OCI-LY3 (cell line): Measurements from ENCODE around the gene MR1.

Source experiments
- EZH2phosphoT487 ChIP-seq: fragments of 200-600 bp; shearing (Covaris generic); IDR thresholded peaks from 2 replicates; pipeline ENCODE4 v1.6.1; 2018; ENCODE audit warnings: antibody characterized with exemption, mixed run types, low read depth
- TF ChIP-seq, protein P1 (sequence below): fragments of 200-600, 300-600 bp; sonication (generic); IDR thresholded peaks from 2 replicates; pipeline ENCODE4 v1.5.1; 2014; ENCODE audit warnings: antibody characterized with exemption, low read length, low read depth

DNA sequence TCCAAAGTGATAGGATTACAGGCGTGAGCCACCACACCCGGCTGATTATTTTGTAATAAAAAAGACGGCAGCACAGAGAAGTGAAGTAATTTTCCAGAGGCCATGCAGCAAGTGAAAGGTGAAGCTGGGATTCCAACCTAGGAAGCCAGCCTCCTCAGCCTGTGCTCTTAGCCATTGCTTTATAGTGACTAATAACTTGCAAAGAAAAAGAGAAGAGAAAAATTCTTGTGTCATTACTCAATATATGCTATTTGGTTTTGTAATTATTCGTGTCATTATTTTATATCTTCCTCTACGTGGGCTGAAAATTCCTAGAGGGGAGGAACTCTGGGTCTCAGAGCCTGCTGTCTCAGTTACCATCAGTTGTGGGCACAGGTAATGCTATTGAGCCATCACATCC, 53.1 kb downstream of the MR1 start:
- TF ChIP-seq, protein P1, sequence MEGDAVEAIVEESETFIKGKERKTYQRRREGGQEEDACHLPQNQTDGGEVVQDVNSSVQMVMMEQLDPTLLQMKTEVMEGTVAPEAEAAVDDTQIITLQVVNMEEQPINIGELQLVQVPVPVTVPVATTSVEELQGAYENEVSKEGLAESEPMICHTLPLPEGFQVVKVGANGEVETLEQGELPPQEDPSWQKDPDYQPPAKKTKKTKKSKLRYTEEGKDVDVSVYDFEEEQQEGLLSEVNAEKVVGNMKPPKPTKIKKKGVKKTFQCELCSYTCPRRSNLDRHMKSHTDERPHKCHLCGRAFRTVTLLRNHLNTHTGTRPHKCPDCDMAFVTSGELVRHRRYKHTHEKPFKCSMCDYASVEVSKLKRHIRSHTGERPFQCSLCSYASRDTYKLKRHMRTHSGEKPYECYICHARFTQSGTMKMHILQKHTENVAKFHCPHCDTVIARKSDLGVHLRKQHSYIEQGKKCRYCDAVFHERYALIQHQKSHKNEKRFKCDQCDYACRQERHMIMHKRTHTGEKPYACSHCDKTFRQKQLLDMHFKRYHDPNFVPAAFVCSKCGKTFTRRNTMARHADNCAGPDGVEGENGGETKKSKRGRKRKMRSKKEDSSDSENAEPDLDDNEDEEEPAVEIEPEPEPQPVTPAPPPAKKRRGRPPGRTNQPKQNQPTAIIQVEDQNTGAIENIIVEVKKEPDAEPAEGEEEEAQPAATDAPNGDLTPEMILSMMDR: no peak
- no peak for TF ChIP-seq EZH2phosphoT487
